ENCODE results near the gene RTBDN.

RTBDN gene

GRCh38 chr19:12799742-12800465 lies 34.5 kb downstream of the RTBDN start:
- no peak for TF ChIP-seq RAD21 (IDR thresholded peaks at IDR 0.05; ENCODE audit: low read depth)
- TF ChIP-seq CEBPB (IDR thresholded peaks at IDR 0.05), result no peak
- no peak for TF ChIP-seq FOXM1 (IDR thresholded peaks at IDR 0.05; ENCODE audit: borderline replicate concordance, low read depth)

- TF ChIP-seq ZBTB7A (IDR thresholded peaks at IDR 0.05; ENCODE audit: low read depth) (no peak), FOXM1 (IDR thresholded peaks at IDR 0.05; ENCODE audit: borderline replicate concordance, low read depth) (no peak), YY1 (IDR thresholded peaks at IDR 0.05; ENCODE audit: low read depth) (no peak), USF1 (IDR thresholded peaks at IDR 0.05) (no peak), CREB1 (IDR thresholded peaks at IDR 0.05; ENCODE audit: low read depth) (no peak), TEAD4 (IDR thresholded peaks at IDR 0.05) (no peak), REST (IDR thresholded peaks at IDR 0.05; ENCODE audit: low read depth) (no peak), NFIC (IDR thresholded peaks at IDR 0.05) (no peak), EGR1 (IDR thresholded peaks at IDR 0.05) (no peak), TCF12 (IDR thresholded peaks at IDR 0.05; ENCODE audit: low read depth) (no peak), TAF1 (IDR thresholded peaks at IDR 0.05; ENCODE audit: low read depth) (no peak), CEBPB (IDR thresholded peaks at IDR 0.05) (no peak), RAD21 (IDR thresholded peaks at IDR 0.05; ENCODE audit: low read depth) (no peak), EP300 (IDR thresholded peaks at IDR 0.05; ENCODE audit: borderline replicate concordance) (no peak), MAX (IDR thresholded peaks at IDR 0.05) (no peak)
Observed at GRCh38 chr19:12797141-12797587, 37.2 kb downstream of the RTBDN start.

- TF ChIP-seq ZBTB7A (IDR thresholded peaks at IDR 0.05; ENCODE audit: low read depth) (no peak), EGR1 (IDR thresholded peaks at IDR 0.05) (no peak), USF1 (IDR thresholded peaks at IDR 0.05) (no peak), NFIC (IDR thresholded peaks at IDR 0.05) (no peak; the same call in 1 of the 2 replicates), MAX (IDR thresholded peaks at IDR 0.05) (peak; percentile 41; the same call in 1 of the 2 replicates), TCF12 (IDR thresholded peaks at IDR 0.05; ENCODE audit: low read depth) (peak; percentile 31; the same call in 1 of the 2 replicates), RAD21 (IDR thresholded peaks at IDR 0.05; ENCODE audit: low read depth) (peak; percentile 96), REST (IDR thresholded peaks at IDR 0.05; ENCODE audit: low read depth) (no peak), EP300 (IDR thresholded peaks at IDR 0.05; ENCODE audit: borderline replicate concordance) (no peak; the same call in 1 of the 2 replicates)
Observed at GRCh38 chr19:12796146-12797071, 38.0 kb downstream of the RTBDN start.

- TF ChIP-seq YY1 (IDR thresholded peaks at IDR 0.05; ENCODE audit: low read depth), result no peak
- no peak for TF ChIP-seq MAX (IDR thresholded peaks at IDR 0.05)
- TF ChIP-seq RAD21 (IDR thresholded peaks at IDR 0.05; ENCODE audit: low read depth), result no peak
- no peak for TF ChIP-seq EGR1 (IDR thresholded peaks at IDR 0.05)
- no peak for TF ChIP-seq CEBPB (IDR thresholded peaks at IDR 0.05)
- no peak for TF ChIP-seq EP300 (IDR thresholded peaks at IDR 0.05; ENCODE audit: borderline replicate concordance)
- TF ChIP-seq TCF12 (IDR thresholded peaks at IDR 0.05; ENCODE audit: low read depth), result no peak
- TF ChIP-seq TEAD4 (IDR thresholded peaks at IDR 0.05), result no peak
- TF ChIP-seq ZBTB7A (IDR thresholded peaks at IDR 0.05; ENCODE audit: low read depth), result no peak
- TF ChIP-seq CREB1 (IDR thresholded peaks at IDR 0.05; ENCODE audit: low read depth), result no peak
- TF ChIP-seq TAF1 (IDR thresholded peaks at IDR 0.05; ENCODE audit: low read depth), result no peak
- no peak for TF ChIP-seq REST (IDR thresholded peaks at IDR 0.05; ENCODE audit: low read depth)
- TF ChIP-seq NFIC (IDR thresholded peaks at IDR 0.05), result no peak
- no peak for TF ChIP-seq USF1 (IDR thresholded peaks at IDR 0.05)
Observed at GRCh38 chr19:12794971-12795381, 39.4 kb downstream of the RTBDN start.
